Heart left ventricle (tissue), 13 donors: ENCODE measurements around the gene LNX1.

Experiments used
- POLR2A ChIP-seq, 2 donors: fragments of 450-650 bp; IDR thresholded peaks; one replicate each; pipeline ENCODE4 v1.6.1; 2017; ENCODE audit warnings: antibody characterized with exemption in 2 of 2, mild to moderate bottlenecking in 2 of 2, moderate library complexity in 2 of 2
- TF ChIP-seq, protein P1 (sequence below), 12 donors: fragments of 200-600 bp; sonication (generic) in 4 of 12; IDR thresholded peaks; one replicate each; pipeline versions ENCODE4 v1.5.0 to v1.8.0; 2018 to 2022; ENCODE audit warnings: antibody characterized with exemption in 12 of 12, mild to moderate bottlenecking in 5 of 12
- donor health status: ischemic (EF 13 %, LVEDD 7.1; RV severe dilation, severe dysfunction).
- donor health status: DM: no; HTN: yes; CAD: no.
- donor health status: DM: no; HTN: no; CAD: no.
- donor health status: ischemic (EF 25% LVEDD 6.9; RV normal size, moderate dysfunction).
- donor health status: ischemic (EF 25% LVEDD 5.7; RV mildly dilated, moderate dysfunction).
- donor health status: ischemic (EF 35%, LVEDD 5.7; RV mildly dilated, moderate dysfunction).
- donor health status: nonischemic (EF 11% LVEDD 7.7; RV severe dilation, severe dysfunction).
- donor health status: DM: yes; HTN: yes; CAD: no.
- donor health status: PGD.
- donor health status: ischemic (EF 29% LVEDD 5.4; RV normal size, mild dysfunction).
- donor health status: nonischemic (EF 23%, LVEDD 6.1; RV moderate dilation, normal function).

DNA sequence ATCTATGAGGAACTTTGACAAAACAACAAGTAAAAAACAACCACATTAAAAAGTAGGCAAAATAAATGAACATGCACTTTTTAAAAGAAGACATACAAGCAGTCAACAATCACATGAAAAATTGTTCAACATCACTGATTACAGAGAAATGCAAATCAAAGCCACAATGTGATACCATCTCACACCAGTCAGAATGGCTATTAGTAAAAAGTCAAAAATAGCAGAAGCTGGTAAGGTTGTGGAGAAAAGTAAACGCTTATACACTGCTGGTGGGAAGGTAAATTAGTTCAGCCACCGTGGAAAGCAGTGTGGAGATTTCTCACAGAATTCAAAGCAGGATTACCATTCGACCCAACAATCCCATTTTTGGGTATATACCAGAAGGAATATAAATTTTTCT, 17.0 kb upstream of the LNX1 start:
- TF ChIP-seq, protein P1, sequence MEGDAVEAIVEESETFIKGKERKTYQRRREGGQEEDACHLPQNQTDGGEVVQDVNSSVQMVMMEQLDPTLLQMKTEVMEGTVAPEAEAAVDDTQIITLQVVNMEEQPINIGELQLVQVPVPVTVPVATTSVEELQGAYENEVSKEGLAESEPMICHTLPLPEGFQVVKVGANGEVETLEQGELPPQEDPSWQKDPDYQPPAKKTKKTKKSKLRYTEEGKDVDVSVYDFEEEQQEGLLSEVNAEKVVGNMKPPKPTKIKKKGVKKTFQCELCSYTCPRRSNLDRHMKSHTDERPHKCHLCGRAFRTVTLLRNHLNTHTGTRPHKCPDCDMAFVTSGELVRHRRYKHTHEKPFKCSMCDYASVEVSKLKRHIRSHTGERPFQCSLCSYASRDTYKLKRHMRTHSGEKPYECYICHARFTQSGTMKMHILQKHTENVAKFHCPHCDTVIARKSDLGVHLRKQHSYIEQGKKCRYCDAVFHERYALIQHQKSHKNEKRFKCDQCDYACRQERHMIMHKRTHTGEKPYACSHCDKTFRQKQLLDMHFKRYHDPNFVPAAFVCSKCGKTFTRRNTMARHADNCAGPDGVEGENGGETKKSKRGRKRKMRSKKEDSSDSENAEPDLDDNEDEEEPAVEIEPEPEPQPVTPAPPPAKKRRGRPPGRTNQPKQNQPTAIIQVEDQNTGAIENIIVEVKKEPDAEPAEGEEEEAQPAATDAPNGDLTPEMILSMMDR (IDR thresholded peaks at IDR 0.05), result no peak
- no peak for TF ChIP-seq POLR2A (IDR thresholded peaks at IDR 0.05)
